ENCODE measurements around the gene RNF222.
"Not testable (repeated sequence)": the region's sequence is repeated elsewhere in the genome, so short reads cannot be mapped to it uniquely, and the experiment has no call there.

The RNF222 gene

GRCh38 chr17:8380049-8380448, 17.6 kb downstream of the RNF222 start:
- DNase-seq (ENCODE audit: low read depth, low spot score) = no peak

- DNase-seq (ENCODE audit: low read depth, low spot score) = not testable (repeated sequence)
These were observed 19.5 kb downstream of the RNF222 start for GRCh38 chr17:8378117-8378516.

- no peak for DNase-seq (ENCODE audit: low read depth, low spot score)
These were observed 20.2 kb downstream of the RNF222 start for GRCh38 chr17:8377422-8377821.

- peak; percentile 39 for DNase-seq (ENCODE audit: low read depth, low spot score)
These were observed 21.2 kb downstream of the RNF222 start, which contains the start of gene KRABD2 for GRCh38 chr17:8376271-8377067. KRABD2 (minus strand) TSS chr17:8376704.

GRCh38 chr17:8375738-8376259, 21.8 kb downstream of the RNF222 start:
- no peak for DNase-seq (ENCODE audit: low read depth, low spot score)

GRCh38 chr17:8373856-8374255, 23.8 kb downstream of the RNF222 start:
- DNase-seq (ENCODE audit: low read depth, low spot score) = not testable (repeated sequence)

- DNase-seq (ENCODE audit: low read depth, low spot score) = no peak
These were observed 25.2 kb downstream of the RNF222 start for GRCh38 chr17:8372422-8372821.

- DNase-seq (ENCODE audit: low read depth, low spot score) = no peak
These were observed 25.8 kb downstream of the RNF222 start for GRCh38 chr17:8371786-8372185.

- DNase-seq (ENCODE audit: low read depth, low spot score) = no peak
These were observed 27.7 kb downstream of the RNF222 start for GRCh38 chr17:8369944-8370343.

GRCh38 chr17:8368193-8368592, 29.4 kb downstream of the RNF222 start:
- DNase-seq (ENCODE audit: low read depth, low spot score) = no peak

GRCh38 chr17:8366231-8366630, 31.4 kb downstream of the RNF222 start:
- DNase-seq (ENCODE audit: low read depth, low spot score) = no peak

GRCh38 chr17:8365143-8365542, 32.5 kb downstream of the RNF222 start:
- no peak for DNase-seq (ENCODE audit: low read depth, low spot score)

GRCh38 chr17:8362651-8363332, 34.8 kb downstream of the RNF222 start:
- DNase-seq (ENCODE audit: low read depth, low spot score) = no peak

- DNase-seq (ENCODE audit: low read depth, low spot score) = no peak
These were observed 36.9 kb downstream of the RNF222 start for GRCh38 chr17:8360751-8361150.

GRCh38 chr17:8360260-8360659, 37.4 kb downstream of the RNF222 start:
- DNase-seq (ENCODE audit: low read depth, low spot score) = no peak

GRCh38 chr17:8359769-8360168, 37.9 kb downstream of the RNF222 start:
- DNase-seq (ENCODE audit: low read depth, low spot score) = no peak

GRCh38 chr17:8357910-8358309, 39.7 kb downstream of the RNF222 start:
- no peak for DNase-seq (ENCODE audit: low read depth, low spot score)

- DNase-seq (ENCODE audit: low read depth, low spot score) = no peak
These were observed 43.4 kb downstream of the RNF222 start for GRCh38 chr17:8354236-8354635.

GRCh38 chr17:8353736-8354135, 43.9 kb downstream of the RNF222 start:
- DNase-seq (ENCODE audit: low read depth, low spot score) = no peak

GRCh38 chr17:8350339-8350738, 47.3 kb downstream of the RNF222 start:
- no peak for DNase-seq (ENCODE audit: low read depth, low spot score)

- not testable (repeated sequence) for DNase-seq (ENCODE audit: low read depth, low spot score)
These were observed 50.6 kb downstream of the RNF222 start for GRCh38 chr17:8347001-8347400.

- no peak for DNase-seq (ENCODE audit: low read depth, low spot score)
These were observed 51.5 kb downstream of the RNF222 start for GRCh38 chr17:8345951-8346665.
